Ovary (tissue), 3 donors: ENCODE results near the gene RCAN3.

Experiments used
- CTCF ChIP-seq, 3 donors: fragments of 450-650 bp in 2 of 3; fragments of 200-600 bp in 1 of 3; IDR thresholded peaks; one replicate each; pipeline versions ENCODE4 v1.5.1 to v1.8.0; 2016 to 2022; ENCODE audit warnings: antibody characterized with exemption in 3 of 3, mild to moderate bottlenecking in 1 of 3
- EP300 ChIP-seq: sonication (generic); formaldehyde crosslinking; IDR thresholded peaks from one replicate; pipeline ENCODE4 v1.6.1; 2017; ENCODE audit warnings: antibody characterized with exemption
- POLR2A ChIP-seq: fragments of 450-650 bp; IDR thresholded peaks from one replicate; pipeline ENCODE4 v1.6.1; 2017; ENCODE audit warnings: antibody characterized with exemption, mild to moderate bottlenecking, moderate library complexity
- donor health status: DM: no; HTN: no; CAD: no.

- TF ChIP-seq CTCF (IDR thresholded peaks at IDR 0.05): no peak
- no peak for TF ChIP-seq POLR2A
- no peak for TF ChIP-seq EP300
Measured at GRCh38 chr1:24476571-24476970, 26.1 kb upstream of the RCAN3 start.
